ENCODE data around the gene ITPRID2.

Gene ITPRID2

DNA sequence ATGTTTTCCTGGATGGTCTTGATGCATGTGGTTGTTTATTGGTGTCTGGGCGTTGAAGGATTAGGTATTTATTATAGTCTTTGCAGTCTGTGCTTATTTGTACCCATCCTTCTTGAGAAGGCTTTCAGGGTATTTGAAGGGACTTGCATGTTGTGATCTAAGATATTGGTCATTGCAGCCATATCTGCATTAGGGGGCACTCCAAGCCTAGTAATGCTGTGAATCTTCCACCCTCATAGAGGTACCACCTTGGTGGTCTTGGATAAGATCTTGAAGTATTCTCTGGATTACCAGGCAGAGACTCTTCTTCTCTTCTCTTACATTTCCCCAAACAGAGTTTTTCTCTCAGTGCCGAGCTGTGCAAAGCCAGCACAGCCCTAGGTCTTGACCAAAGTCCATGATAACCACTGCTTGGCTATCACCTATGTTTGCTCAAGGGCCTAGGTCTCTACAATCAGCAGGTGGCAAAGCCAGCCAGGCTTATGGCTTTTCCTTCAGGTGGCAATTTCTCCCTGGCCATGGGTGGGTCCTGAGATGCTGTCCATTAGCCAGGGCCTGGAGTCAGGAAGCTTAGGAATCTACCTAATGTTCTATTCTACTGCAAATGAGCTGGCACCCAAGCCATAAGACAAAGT, 78.7 kb downstream of the ITPRID2 start:
- no peak for DNase-seq

DNA sequence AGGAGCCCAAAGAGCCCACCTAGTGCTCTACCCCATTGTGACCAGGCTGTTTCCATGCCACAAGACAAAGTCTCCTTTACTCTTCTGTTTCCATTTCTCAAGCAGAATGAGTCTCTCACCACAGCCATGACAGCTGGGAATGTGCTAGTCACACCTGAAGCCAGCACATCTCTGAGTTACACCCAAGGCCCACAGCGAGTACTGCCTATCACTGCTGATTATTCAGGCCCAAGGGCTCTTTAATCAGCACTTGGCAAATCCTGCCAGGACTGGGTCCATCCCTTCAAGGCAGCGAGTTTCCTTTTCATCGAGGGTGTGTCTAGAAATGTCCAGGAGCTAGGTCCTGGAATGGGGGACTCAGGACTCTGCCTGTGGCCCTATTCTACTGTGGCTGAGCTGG, 79.5 kb downstream of the ITPRID2 start:
- DNase-seq: no peak

- DNase-seq: no peak
These were observed 81.1 kb downstream of the ITPRID2 start for GRCh38 chr2:181972431-181973170.

DNA sequence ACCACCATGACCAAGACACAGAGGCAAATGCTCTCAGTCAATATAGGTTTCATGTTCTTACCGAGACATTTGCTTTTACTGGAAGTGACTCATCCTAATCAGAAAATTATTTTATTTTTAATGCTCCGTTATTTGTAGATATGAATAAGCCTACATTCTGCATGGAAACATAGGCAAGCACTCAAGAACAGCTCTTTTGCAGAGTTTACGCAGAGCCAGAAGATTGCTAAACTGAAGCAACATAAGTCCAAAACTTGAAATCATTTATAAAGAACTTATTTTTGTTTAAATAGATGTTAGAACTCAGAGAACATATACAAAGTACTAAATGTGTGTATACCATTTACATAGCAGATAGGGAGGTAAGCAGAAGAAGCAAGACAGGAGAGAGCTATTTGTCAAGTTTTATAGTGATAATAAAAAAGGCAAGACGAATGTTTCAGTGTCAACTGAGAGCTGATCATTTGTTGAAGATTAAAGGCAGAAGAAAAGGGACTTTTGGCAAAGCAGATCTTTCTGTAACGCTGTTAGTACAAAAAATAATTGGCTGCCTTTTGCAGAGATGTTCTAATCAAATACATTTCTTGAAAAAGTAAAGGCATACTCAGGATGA, 81.7 kb downstream of the ITPRID2 start:
- no peak for DNase-seq

DNA sequence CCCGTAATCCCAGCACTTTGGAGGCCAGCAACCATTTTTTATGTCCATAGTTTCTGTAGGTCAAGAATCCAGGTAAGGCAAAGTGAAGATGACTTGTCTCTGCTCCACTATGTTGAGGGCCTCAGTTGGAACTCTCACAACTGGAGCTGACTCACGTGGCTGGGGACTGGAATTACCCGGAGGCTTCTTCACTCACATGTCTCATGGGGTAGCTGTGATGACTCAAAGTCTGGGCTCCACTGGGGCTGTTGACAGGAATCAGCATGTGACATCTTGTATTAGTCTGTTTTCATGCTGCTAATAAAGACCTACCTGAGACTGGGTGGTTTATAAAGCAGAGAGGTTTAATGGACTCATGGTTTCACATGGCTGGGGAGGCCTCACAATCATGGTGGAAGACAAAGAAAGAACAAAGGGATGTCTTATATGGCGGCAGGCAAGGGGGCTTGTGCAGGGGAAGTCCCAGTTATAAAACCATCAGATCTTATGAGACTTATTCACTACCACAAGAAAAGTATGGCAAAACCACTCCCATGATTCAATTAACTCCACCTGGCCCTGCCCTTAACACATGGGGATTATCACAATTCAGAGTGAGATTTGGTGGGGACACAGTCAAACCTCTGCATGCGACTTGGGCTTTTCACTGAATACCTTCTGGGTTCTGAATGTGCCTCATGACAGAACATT, 86.3 kb downstream of the ITPRID2 start:
- DNase-seq: no peak

DNA sequence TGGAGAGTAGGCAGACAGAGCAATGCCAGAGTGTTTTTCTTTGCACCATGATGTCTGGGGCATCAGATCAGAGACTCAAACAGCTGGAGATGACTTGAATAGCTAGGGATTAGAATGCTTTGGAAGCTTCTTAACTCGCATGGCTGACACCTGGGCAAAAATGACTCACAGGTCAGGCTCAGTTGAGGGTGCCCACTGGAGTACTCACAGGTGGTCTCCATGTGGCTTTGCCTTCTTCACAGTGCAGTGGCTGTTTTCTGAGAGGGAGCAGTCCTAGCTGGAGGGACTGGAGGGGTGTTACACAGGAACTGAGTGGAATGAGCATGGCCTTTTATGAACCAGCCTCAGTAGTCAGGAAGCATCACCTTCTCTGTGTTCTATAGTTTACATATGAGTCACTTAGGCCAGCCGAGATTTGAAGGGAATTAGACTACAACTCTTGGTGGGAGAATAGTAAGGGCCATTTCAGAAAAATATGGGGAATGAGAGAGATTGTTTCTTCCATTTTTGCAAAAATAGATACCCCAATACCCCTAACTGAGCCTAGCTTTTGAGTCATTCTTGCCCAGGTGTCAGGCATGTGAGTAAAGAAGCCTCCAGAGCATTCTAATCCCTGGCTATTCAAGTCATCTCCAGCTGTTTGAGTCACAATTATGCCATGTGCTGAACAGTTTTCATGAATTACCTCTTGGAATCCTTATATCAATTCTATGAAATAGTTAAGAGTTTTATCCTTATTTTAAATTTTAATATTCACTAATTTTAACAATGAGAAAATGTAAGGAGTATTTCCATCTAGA, 87.0 kb downstream of the ITPRID2 start:
- no peak for DNase-seq

Measured in NCI-H187 (cell line).